DOHH2 (cell line): ENCODE measurements around the gene PIBF1.

Experiments used
- EZH2phosphoT487 ChIP-seq: fragments of 200-600 bp; sonication (generic); IDR thresholded peaks from 2 replicates; pipeline ENCODE4 v1.6.1; 2017; ENCODE audit warnings: borderline replicate concordance, mild to moderate bottlenecking, antibody characterized with exemption, low read length, moderate library complexity, mixed read lengths
- TF ChIP-seq, protein P1 (sequence below): fragments of 200-600 bp; sonication (generic); IDR thresholded peaks from one replicate; pipeline ENCODE4 v1.5.1; 2014; ENCODE audit warnings: antibody characterized with exemption, mild to moderate bottlenecking, low read depth, low read length; ENCODE audit not compliant: poor library complexity, severe bottlenecking

DNA sequence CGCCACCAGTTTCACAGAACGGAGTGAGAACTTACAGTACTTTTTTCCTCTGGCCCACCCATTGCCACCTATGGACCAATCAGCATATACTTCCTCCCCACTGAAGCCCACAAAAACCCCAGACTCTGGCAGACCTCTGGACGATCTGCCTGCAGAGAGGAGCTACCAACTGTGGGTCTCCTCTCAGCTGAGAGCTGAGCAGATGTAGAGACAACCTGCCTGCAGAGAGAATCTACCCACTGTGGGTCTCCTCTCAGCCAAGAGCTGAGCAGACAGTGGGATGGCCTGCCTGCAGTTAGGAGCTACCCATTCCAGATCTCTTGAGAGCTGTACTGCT is 69.7 kb downstream of the PIBF1 start:
- TF ChIP-seq, protein P1, sequence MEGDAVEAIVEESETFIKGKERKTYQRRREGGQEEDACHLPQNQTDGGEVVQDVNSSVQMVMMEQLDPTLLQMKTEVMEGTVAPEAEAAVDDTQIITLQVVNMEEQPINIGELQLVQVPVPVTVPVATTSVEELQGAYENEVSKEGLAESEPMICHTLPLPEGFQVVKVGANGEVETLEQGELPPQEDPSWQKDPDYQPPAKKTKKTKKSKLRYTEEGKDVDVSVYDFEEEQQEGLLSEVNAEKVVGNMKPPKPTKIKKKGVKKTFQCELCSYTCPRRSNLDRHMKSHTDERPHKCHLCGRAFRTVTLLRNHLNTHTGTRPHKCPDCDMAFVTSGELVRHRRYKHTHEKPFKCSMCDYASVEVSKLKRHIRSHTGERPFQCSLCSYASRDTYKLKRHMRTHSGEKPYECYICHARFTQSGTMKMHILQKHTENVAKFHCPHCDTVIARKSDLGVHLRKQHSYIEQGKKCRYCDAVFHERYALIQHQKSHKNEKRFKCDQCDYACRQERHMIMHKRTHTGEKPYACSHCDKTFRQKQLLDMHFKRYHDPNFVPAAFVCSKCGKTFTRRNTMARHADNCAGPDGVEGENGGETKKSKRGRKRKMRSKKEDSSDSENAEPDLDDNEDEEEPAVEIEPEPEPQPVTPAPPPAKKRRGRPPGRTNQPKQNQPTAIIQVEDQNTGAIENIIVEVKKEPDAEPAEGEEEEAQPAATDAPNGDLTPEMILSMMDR = no peak
- no peak for TF ChIP-seq EZH2phosphoT487
